AG08395 (cell line): ENCODE measurements around the gene VAV2.

Experiments used
- DNase-seq: peaks from one replicate; pipeline ENCODE4 v3.0.0; 2012; ENCODE audit warnings: mixed read lengths, low spot score

VAV2 gene

GRCh38 chr9:133889584-133890301 lies 102.4 kb downstream of the VAV2 start:
- DNase-seq, result peak; percentile 17

GRCh38 chr9:133888809-133889491 lies 103.2 kb downstream of the VAV2 start:
- DNase-seq, result no peak

- DNase-seq, result no peak
Observed at GRCh38 chr9:133888048-133888808, 103.9 kb downstream of the VAV2 start.

- no peak for DNase-seq
Observed at GRCh38 chr9:133887540-133888047, 104.5 kb downstream of the VAV2 start.

- no peak for DNase-seq
Observed at GRCh38 chr9:133886563-133887501, 105.3 kb downstream of the VAV2 start.

- no peak for DNase-seq
Observed at GRCh38 chr9:133884907-133885744, 107.0 kb downstream of the VAV2 start.

GRCh38 chr9:133882849-133883755 lies 109.0 kb downstream of the VAV2 start:
- peak; percentile 31 for DNase-seq

GRCh38 chr9:133881671-133882381 lies 110.3 kb downstream of the VAV2 start:
- no peak for DNase-seq

GRCh38 chr9:133880851-133881661 lies 111.1 kb downstream of the VAV2 start:
- no peak for DNase-seq

GRCh38 chr9:133880136-133880535 lies 112.0 kb downstream of the VAV2 start:
- DNase-seq, result no peak

- no peak for DNase-seq
Observed at GRCh38 chr9:133879615-133880014, 112.5 kb downstream of the VAV2 start.

- no peak for DNase-seq
Observed at GRCh38 chr9:133878402-133878801, 113.7 kb downstream of the VAV2 start.

- no peak for DNase-seq
Observed at GRCh38 chr9:133877967-133878366, 114.2 kb downstream of the VAV2 start.

- no peak for DNase-seq
Observed at GRCh38 chr9:133877327-133877726, 114.8 kb downstream of the VAV2 start.

GRCh38 chr9:133876836-133877235 lies 115.3 kb downstream of the VAV2 start:
- DNase-seq, result no peak

GRCh38 chr9:133876144-133876543 lies 116.0 kb downstream of the VAV2 start:
- DNase-seq, result no peak

GRCh38 chr9:133875131-133875530 lies 117.0 kb downstream of the VAV2 start:
- no peak for DNase-seq

GRCh38 chr9:133874659-133875058 lies 117.5 kb downstream of the VAV2 start:
- DNase-seq, result no peak
